Measurements from ENCODE around the gene SPTA1. TPM values are rescaled to one million over a fixed set of nuclear protein-coding genes. Genes with fewer than 3 reads are reported as not detected.

The SPTA1 gene
- total RNA-seq, 2 experiments from 2014 or later = 0.44 TPM; not detected in 1

DNA sequence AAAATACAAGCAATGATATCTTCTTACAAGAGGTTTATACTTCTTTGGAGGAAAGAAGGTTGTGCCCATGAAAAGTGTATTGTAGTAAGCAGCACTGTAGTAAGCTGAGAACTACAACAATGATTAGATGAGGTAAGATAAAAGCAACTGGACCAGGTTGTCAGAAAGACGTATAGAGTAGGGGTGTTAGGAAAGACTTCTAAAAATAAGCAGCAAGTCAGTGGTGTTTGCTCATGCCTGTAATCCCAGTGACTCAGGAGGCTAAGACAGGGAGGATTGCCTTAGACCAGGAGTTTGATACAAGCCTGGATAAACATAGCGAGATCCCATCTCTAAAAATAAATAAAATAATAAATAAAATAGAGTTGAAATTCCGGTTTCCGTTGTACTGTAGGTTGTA, 102.6 kb downstream of the SPTA1 start:
- H3K9me2 ChIP-seq (ENCODE audit: insufficient read depth, low read length) = no peaks in the 10 kb centered on the region
- intact Hi-C loops (cut with micrococcal nuclease; ENCODE audit: unreplicated experiment) = no loop called here
- TF ChIP-seq, protein P1, sequence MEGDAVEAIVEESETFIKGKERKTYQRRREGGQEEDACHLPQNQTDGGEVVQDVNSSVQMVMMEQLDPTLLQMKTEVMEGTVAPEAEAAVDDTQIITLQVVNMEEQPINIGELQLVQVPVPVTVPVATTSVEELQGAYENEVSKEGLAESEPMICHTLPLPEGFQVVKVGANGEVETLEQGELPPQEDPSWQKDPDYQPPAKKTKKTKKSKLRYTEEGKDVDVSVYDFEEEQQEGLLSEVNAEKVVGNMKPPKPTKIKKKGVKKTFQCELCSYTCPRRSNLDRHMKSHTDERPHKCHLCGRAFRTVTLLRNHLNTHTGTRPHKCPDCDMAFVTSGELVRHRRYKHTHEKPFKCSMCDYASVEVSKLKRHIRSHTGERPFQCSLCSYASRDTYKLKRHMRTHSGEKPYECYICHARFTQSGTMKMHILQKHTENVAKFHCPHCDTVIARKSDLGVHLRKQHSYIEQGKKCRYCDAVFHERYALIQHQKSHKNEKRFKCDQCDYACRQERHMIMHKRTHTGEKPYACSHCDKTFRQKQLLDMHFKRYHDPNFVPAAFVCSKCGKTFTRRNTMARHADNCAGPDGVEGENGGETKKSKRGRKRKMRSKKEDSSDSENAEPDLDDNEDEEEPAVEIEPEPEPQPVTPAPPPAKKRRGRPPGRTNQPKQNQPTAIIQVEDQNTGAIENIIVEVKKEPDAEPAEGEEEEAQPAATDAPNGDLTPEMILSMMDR (conservative IDR thresholded peaks at IDR 0.05; ENCODE audit: low read length) = no peak
- no peak for TF ChIP-seq EZH2phosphoT487 (IDR thresholded peaks at IDR 0.05; ENCODE audit: borderline replicate concordance, low read depth, low read length)
- H3K4me2 ChIP-seq (ENCODE audit: low read length) = no peak overlapping the region
- ChIA-PET POLR2A (no interaction called here), CTCF (ENCODE audit: unreplicated experiment) (no interaction called here)
- H3K36me3 ChIP-seq (ENCODE audit: insufficient read depth, low read length) = no peaks in the 10 kb centered on the region
- no peaks in the 10 kb centered on the region for H3K79me2 ChIP-seq (ENCODE audit: insufficient read depth, low read depth, low read length)
- no peak overlapping the region for H2AFZ ChIP-seq (ENCODE audit: low read length)
- no peak overlapping the region for H3K4me3 ChIP-seq (ENCODE audit: low read depth, low read length, poor library complexity, severe bottlenecking)
- BruUV-seq (replicated peaks) = no TSS peak
- no peaks in the 10 kb centered on the region for H3K4me1 ChIP-seq (ENCODE audit: insufficient read depth, low read length, poor library complexity, severe bottlenecking)
- no peak overlapping the region for H3K27ac ChIP-seq (ENCODE audit: low read depth, low read length, poor library complexity, severe bottlenecking)
- H4K20me1 ChIP-seq (ENCODE audit: insufficient read depth, low read length) = no peaks in the 10 kb centered on the region
- DNase-seq (ENCODE audit: low spot score) = no peak
- H3K9me3 ChIP-seq (ENCODE audit: low read length) = no peaks in the 10 kb centered on the region

DNA sequence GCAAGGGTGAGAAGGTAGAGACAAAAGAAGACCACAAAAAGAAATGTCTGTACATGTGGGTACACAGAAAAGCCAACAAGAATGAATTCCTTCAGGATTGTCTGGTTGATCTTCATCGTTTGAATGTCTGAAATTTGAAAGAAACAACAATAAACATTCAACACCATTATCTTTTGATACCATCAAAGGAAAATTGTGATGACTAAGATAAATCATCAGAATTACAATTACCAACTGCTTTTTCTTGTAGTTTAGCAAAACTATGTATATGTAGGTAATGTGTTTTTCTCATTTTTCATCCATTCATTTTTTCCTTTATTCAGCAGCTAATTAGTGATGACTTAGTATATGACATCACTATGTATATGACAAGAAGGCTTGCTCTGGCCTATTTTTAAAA, 106.8 kb downstream of the SPTA1 start, which contains the start of gene OR10X1:
Gene OR10X1 (minus strand): TSS at position 167 of the 400 bp plus-strand sequence. CDS start 0 bp downstream, at position 167.
- DNase-seq (ENCODE audit: low spot score) = no peak
- H3K4me2 ChIP-seq (ENCODE audit: low read length) = no peak within 1 kb of the TSS
- no peaks in the 10 kb centered on the region for H3K36me3 ChIP-seq (ENCODE audit: insufficient read depth, low read length)
- no peaks in the 10 kb centered on the region for H3K4me1 ChIP-seq (ENCODE audit: insufficient read depth, low read length, poor library complexity, severe bottlenecking)
- ChIA-PET POLR2A (interaction anchor here (0.8 to 1.0 kb wide), 2 partner anchors 31 to 210 kb away, joined by 3 to 6 read pairs; no protein-coding TSS in a partner anchor), CTCF (ENCODE audit: unreplicated experiment) (no interaction called here)
- H3K9me3 ChIP-seq (ENCODE audit: low read length) = no peaks in the 10 kb centered on the region
- TF ChIP-seq, protein P1 (conservative IDR thresholded peaks at IDR 0.05; ENCODE audit: low read length) = no peak
- no peak for TF ChIP-seq EZH2phosphoT487 (IDR thresholded peaks at IDR 0.05; ENCODE audit: borderline replicate concordance, low read depth, low read length)
- no peaks in the 10 kb centered on the region for H3K9me2 ChIP-seq (ENCODE audit: insufficient read depth, low read length)
- intact Hi-C loops (cut with micrococcal nuclease; ENCODE audit: unreplicated experiment) = no loop called here
- H3K79me2 ChIP-seq (ENCODE audit: insufficient read depth, low read depth, low read length) = no peaks in the 10 kb centered on the region
- H3K4me3 ChIP-seq (ENCODE audit: low read depth, low read length, poor library complexity, severe bottlenecking) = no peak within 1 kb of the TSS
- H4K20me1 ChIP-seq (ENCODE audit: insufficient read depth, low read length) = no peaks in the 10 kb centered on the region
- H2AFZ ChIP-seq (ENCODE audit: low read length) = no peak within 1 kb of the TSS
- H3K27ac ChIP-seq (ENCODE audit: low read depth, low read length, poor library complexity, severe bottlenecking) = no peak within 1 kb of the TSS
- no TSS peak for BruUV-seq (replicated peaks)

GRCh38 chr1:158577561-158577960, 109.0 kb downstream of the SPTA1 start:
- CTCF ChIA-PET (ENCODE audit: unreplicated experiment) = no interaction called here
- POLR2A ChIA-PET = no interaction called here
- no peaks in the 10 kb centered on the region for H3K36me3 ChIP-seq (ENCODE audit: insufficient read depth, low read length)
- H3K4me3 ChIP-seq (ENCODE audit: low read depth, low read length, poor library complexity, severe bottlenecking) = no peak overlapping the region
- no peak overlapping the region for H3K4me2 ChIP-seq (ENCODE audit: low read length)
- BruUV-seq (replicated peaks) = no TSS peak
- DNase-seq (ENCODE audit: low spot score) = no peak
- H3K4me1 ChIP-seq (ENCODE audit: insufficient read depth, low read length, poor library complexity, severe bottlenecking) = no peaks in the 10 kb centered on the region
- no peaks in the 10 kb centered on the region for H3K79me2 ChIP-seq (ENCODE audit: insufficient read depth, low read depth, low read length)
- H2AFZ ChIP-seq (ENCODE audit: low read length) = no peak overlapping the region
- TF ChIP-seq, protein P1 (conservative IDR thresholded peaks at IDR 0.05; ENCODE audit: low read length) = no peak
- no peak for TF ChIP-seq EZH2phosphoT487 (IDR thresholded peaks at IDR 0.05; ENCODE audit: borderline replicate concordance, low read depth, low read length)
- no peaks in the 10 kb centered on the region for H3K9me3 ChIP-seq (ENCODE audit: low read length)
- no peak overlapping the region for H3K27ac ChIP-seq (ENCODE audit: low read depth, low read length, poor library complexity, severe bottlenecking)
- no peaks in the 10 kb centered on the region for H4K20me1 ChIP-seq (ENCODE audit: insufficient read depth, low read length)
- intact Hi-C loops (cut with micrococcal nuclease; ENCODE audit: unreplicated experiment) = no loop called here
- H3K9me2 ChIP-seq (ENCODE audit: insufficient read depth, low read length) = no peaks in the 10 kb centered on the region

Data from OCI-LY7 (cell line).